Islet precursor cell (in vitro differentiated cells): ENCODE measurements around the gene FGF18.
"Not testable (repeated sequence)": the region's sequence is repeated elsewhere in the genome, so short reads cannot be mapped to it uniquely, and the experiment has no call there.

Experiments
- DNase-seq: peaks from one replicate; pipeline ENCODE4 v3.0.0-alpha.2; 2018

Gene FGF18, protein sequence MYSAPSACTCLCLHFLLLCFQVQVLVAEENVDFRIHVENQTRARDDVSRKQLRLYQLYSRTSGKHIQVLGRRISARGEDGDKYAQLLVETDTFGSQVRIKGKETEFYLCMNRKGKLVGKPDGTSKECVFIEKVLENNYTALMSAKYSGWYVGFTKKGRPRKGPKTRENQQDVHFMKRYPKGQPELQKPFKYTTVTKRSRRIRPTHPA

DNA sequence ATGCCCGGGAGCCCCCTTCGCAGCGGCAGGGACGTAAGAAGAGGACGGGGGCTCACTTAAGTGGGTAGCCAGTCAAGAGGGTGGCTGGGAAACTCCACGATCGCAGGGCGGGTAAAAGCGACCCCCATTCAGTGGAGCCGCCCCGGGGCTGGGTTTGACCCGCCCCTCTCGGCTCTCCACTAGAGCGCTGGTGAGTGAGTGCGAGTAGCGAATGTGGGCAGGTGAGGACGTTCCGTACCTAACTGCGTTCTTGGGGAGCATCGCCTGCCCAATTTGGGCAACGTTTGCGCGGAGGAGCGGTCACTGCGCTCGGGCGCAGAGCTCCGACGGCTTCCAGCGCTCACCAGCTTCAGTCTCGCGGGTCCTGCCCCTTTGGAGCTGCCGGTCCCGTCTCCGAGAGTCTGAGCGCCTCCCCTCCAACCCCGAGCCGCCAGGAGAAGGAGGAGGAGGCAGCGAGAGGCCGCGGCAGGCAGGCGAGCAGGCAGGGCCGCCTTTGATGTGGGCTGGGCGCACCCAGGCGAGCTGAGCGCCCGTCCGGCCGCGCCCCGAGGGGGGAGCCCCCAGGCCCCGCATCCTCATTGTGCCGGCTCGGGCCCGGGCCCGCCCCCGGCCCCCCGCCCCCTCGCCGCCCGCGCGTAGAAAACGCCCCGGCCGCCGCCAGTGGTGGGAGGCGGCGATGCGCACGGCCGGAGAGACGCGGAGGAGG, at the start of gene FGF18:
Gene FGF18 (plus strand): TSS at position 666 of the 706 bp plus-strand sequence. CDS start 553 bp downstream, outside the sequence.
- DNase-seq = peak; percentile 96

- no peak for DNase-seq
Observed at GRCh38 chr5:171369898-171370297, 49.5 kb upstream of the FGF18 start.

GRCh38 chr5:171370881-171371280, 48.6 kb upstream of the FGF18 start:
- peak; percentile 31 for DNase-seq

GRCh38 chr5:171371326-171371725, 48.1 kb upstream of the FGF18 start:
- DNase-seq = peak; percentile 43

GRCh38 chr5:171379961-171380360, 39.5 kb upstream of the FGF18 start:
- DNase-seq = peak; percentile 38

GRCh38 chr5:171384416-171384815, 35.0 kb upstream of the FGF18 start:
- not testable (repeated sequence) for DNase-seq

DNA sequence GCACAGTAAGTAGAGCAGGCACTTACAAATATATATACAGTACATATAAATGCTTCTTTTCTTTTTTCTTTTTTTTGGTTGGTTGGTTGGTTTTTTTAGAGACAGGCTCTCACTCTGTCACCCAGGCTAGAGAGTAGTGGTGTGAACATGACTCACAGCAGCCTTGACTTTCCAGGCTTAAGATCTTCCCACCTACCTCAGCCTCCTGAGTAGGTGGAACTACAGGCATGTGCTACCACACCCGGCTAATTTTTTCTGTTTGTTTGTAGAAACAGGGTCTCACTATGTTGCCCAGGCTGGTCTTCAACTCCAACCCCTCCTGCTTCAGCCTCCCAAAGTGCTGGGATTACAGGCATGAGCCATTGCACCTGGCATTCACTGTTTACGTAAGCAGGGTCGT, 34.4 kb upstream of the FGF18 start:
- DNase-seq = peak; percentile 79

- DNase-seq = no peak
Observed at GRCh38 chr5:171386006-171386671, 33.3 kb upstream of the FGF18 start.

DNA sequence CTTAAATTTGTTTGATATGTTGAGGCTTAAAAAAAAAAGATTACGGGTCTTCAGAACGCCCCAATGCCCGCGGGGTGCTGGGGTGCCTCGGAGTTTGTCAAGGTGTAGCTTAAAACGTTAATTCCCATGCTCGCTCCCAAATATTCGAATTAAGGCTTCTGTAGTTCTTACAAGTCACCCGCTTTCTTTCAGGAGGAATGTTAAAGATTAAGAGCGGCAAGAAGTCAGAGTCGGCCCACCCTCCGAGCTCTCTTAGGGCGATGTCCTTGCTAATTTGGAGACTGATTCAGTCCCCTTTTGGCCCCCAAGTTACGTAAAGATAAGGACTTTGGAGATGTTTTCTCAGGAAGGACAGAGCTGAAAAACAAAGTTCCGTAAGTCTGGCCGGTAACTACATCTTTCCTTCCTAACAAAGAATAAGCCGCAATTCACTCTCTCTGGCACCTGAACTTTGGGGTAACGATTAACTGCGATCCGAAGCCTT, 32.5 kb upstream of the FGF18 start:
- DNase-seq = no peak

- peak; percentile 99 for DNase-seq
Observed at GRCh38 chr5:171387345-171387969, 32.0 kb upstream of the FGF18 start, which contains the start of gene NPM1. TSS of gene NPM1 (plus strand) at chr5:171387849. CDS start at chr5:171387949, 100 bp downstream.

- DNase-seq = peak; percentile 86
Observed at GRCh38 chr5:171387970-171388815, 31.3 kb upstream of the FGF18 start.

- no peak for DNase-seq
Observed at GRCh38 chr5:171388816-171389168, 30.7 kb upstream of the FGF18 start.

- no peak for DNase-seq
Observed at GRCh38 chr5:171390883-171391677, 28.4 kb upstream of the FGF18 start.

DNA sequence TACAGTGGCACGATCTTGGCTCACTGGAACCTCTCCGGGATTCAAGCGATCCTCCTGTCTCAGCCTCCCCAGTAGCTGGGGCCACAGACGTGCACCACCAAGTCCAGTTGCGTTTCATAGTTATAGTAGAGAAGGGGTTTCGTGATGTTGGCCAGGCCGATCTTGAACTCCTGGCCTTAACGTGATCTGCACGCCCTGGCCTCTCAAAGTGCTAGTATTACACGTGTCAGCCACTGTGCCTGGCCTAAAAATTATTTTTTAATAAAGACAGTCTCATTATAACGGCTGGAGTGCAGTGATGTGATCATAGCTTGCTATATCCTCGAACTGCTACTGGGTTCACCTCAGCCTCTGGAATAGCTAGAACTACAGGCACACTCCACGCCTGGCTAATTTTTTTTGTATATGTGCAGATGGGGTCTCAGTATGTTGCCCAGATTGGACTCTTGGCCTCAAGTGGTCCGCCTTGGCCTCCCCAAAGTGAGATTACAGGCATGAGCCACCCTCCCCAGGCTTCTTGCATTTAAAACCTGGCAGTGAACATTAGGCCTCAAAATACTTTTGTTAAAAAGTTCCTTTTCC, 27.4 kb upstream of the FGF18 start:
- DNase-seq = no peak

GRCh38 chr5:171392585-171393159, 26.8 kb upstream of the FGF18 start:
- no peak for DNase-seq

DNA sequence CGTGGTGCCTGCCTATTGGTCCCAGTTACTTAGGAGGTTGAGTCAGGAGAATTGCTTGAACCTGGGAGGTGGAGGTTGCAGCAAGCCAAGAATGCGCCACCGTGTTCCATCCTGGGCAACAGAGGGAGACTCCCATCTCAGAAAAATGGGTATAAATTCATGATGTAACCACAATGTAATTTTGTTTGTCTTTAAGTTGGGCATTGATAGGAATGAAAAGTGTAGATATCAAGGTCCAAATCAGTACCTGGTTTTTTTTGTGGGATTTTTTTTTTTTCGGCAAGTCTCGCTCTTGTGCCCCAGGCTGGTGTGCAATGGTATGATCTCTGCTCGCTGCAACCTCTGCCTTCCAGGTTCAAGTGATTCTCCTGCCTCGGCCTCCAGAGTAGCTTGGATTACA, 24.4 kb upstream of the FGF18 start:
- DNase-seq = no peak

DNA sequence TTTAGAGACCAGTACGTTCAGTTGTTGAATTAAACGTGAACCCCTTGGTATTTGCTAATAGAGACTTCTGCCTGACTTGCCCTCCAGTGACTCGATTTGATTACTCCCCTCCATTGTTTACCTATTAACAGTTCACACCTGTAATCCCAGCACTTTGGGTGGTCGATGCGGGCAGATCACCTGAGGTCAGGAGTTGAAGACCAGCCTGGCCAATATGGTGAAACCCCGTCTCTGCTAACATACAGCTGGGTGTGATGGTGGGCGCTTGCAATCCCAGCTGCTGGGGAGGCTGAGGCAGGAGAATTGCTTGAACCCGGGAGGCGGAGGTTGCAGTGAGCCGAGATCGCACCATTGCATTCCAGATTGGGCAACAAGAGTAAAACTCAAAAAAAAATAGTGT, 22.9 kb upstream of the FGF18 start:
- DNase-seq = not testable (repeated sequence)

DNA sequence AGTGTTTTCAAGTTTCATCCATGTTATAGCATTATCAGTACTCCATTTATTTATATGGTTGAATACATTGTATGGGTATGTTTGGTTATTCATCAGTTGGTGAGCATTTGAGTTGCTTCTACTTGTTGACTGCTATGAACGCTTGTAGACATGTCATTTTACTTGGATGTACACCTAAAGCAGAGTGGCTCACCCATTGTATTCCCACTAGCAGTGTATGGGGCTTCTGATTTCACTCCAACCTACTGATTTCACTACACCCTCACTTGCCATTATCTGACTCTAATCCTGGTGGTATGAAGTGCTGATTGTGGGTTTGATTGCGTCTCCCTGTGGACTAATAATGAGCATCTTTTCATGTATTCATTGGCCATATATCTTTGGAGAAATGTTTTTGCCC, 22.3 kb upstream of the FGF18 start:
- no peak for DNase-seq

GRCh38 chr5:171397599-171397998, 21.8 kb upstream of the FGF18 start:
- no peak for DNase-seq

- not testable (repeated sequence) for DNase-seq
Observed at GRCh38 chr5:171398660-171399059, 20.8 kb upstream of the FGF18 start.

GRCh38 chr5:171400169-171400568, 19.3 kb upstream of the FGF18 start:
- DNase-seq = no peak
